Right lobe of liver (tissue), 4 donors: ENCODE data around the gene BAAT.

Experiments used
- CTCF ChIP-seq, 4 donors: fragments of 200-600 bp in 3 of 4; fragments of 450-650 bp in 1 of 4; IDR thresholded peaks; one replicate each; pipeline versions ENCODE4 v1.5.1 to v1.8.0; 2016 to 2022; ENCODE audit warnings: antibody characterized with exemption in 4 of 4, mild to moderate bottlenecking in 2 of 4
- POLR2A ChIP-seq: fragments of 450-650 bp; IDR thresholded peaks from one replicate; pipeline ENCODE4 v1.6.1; 2017; ENCODE audit warnings: antibody characterized with exemption, mild to moderate bottlenecking
- donor health status: DM: no; HTN: no; CAD: no.
- donor health status: DM: no; HTN: no; CAD: no.
- donor health status: DM: no; HTN: yes; CAD: no.

GRCh38 chr9:101365181-101365580 lies 19.6 kb downstream of the BAAT start:
- TF ChIP-seq CTCF (IDR thresholded peaks at IDR 0.05) (no peak), POLR2A (no peak)
